GM12878 (cell line): Measurements from ENCODE around the gene RALBP1. TPM values are rescaled to one million over a fixed set of nuclear protein-coding genes. Genes with fewer than 3 reads are reported as not detected.
"Not testable (repeated sequence)": the region's sequence is repeated elsewhere in the genome, so short reads cannot be mapped to it uniquely, and the experiment has no call there.

Experiments
- ATAC-seq: fragments of 200-7000 bp; cut with Tn5 transposase; 3 replicates; pipeline ENCODE4 v1.9.1; 2020; ENCODE audit warnings: mild to moderate bottlenecking, moderate library complexity
- BruUV-seq: library from RNA; stranded (reverse); fragments of 400-500 nt; replicated peaks from 2 replicates; lab custom pipeline; 2021; lab: Mats Ljungman, UMichigan
- CTCF ChIA-PET: fragments of 300-600 bp; sonication (Branson Sonifier 250); formaldehyde crosslinking; extraction: SDS; loops from one replicate; lab custom pipeline; 2021; ENCODE audit warnings: inconsistent platforms; lab: Yijun Ruan, JAX
- POLR2A ChIA-PET: fragments of 350-600 bp; formaldehyde crosslinking; extraction: SDS; loops from one replicate; lab custom pipeline; 2021; ENCODE audit warnings: inconsistent platforms; lab: Charles Lee
- RAD21 ChIA-PET: fragments of 300-600 bp; sonication (Branson Sonifier 250); formaldehyde crosslinking; loops from one replicate; lab custom pipeline; 2023; ENCODE audit warnings: antibody characterized with exemption; ENCODE audit not compliant: unreplicated experiment; lab: Charles Lee
- SMC1A ChIA-PET: fragments of 300-600 bp; sonication (Branson Sonifier 250); formaldehyde crosslinking; loops from one replicate; lab custom pipeline; 2023; ENCODE audit not compliant: unreplicated experiment, uncharacterized antibody; lab: Charles Lee
- DNase-seq: peaks from one replicate; pipeline ENCODE4 v3.0.0-alpha.2; 2011; ENCODE audit warnings: low read depth, low spot score
- FAIRE-seq: peaks from 3 replicates; lab custom pipeline; 2011; peaks lifted over from hg19 to GRCh38; lab: Jason Lieb, UNC
- H2AFZ ChIP-seq: 2 replicates; pipeline ENCODE4 v1.6.0; 2011; ENCODE audit warnings: low read depth, low read length, control low read depth; ENCODE audit not compliant: control insufficient read depth
- H3K27ac ChIP-seq: 2 replicates; pipeline ENCODE4 v1.5.1; 2011; ENCODE audit warnings: control low read depth; ENCODE audit not compliant: control insufficient read depth, insufficient read depth
- H3K27me3 ChIP-seq, 2 experiments: replicated peaks in 1 of 2; 2 replicates each; pipeline versions ENCODE4 v1.6.0 to v1.6.1; 2011; ENCODE audit warnings: low read length in 1 of 2; ENCODE audit not compliant: control insufficient read depth in 2 of 2, insufficient read depth in 2 of 2
- H3K36me3 ChIP-seq, 2 experiments: 2 replicates each; pipeline ENCODE4 v1.5.1; 2011; ENCODE audit warnings: low read length in 1 of 2; ENCODE audit not compliant: control insufficient read depth in 2 of 2, insufficient read depth in 2 of 2
- H3K4me1 ChIP-seq: 2 replicates; pipeline ENCODE4 v1.6.1; 2011; ENCODE audit warnings: mild to moderate bottlenecking, low read length, moderate library complexity, mixed read lengths; ENCODE audit not compliant: control insufficient read depth, insufficient read depth
- H3K4me2 ChIP-seq: 2 replicates; pipeline ENCODE4 v1.6.0; 2011; ENCODE audit warnings: control low read depth; ENCODE audit not compliant: control insufficient read depth, insufficient read depth
- H3K4me3 ChIP-seq: fragments of 200-600 bp; sonication (generic); 2 replicates; pipeline ENCODE4 v1.5.1; 2016
- H3K79me2 ChIP-seq: 2 replicates; pipeline ENCODE4 v1.6.0; 2011; ENCODE audit warnings: low read length; ENCODE audit not compliant: control insufficient read depth, insufficient read depth
- H3K9ac ChIP-seq: 2 replicates; pipeline ENCODE4 v1.8.0; 2011; ENCODE audit warnings: low read length, control low read depth, mixed read lengths; ENCODE audit not compliant: control insufficient read depth, insufficient read depth
- H3K9me3 ChIP-seq: replicated peaks from 3 replicates; pipeline ENCODE4 v1.5.1; 2011; ENCODE audit warnings: mild to moderate bottlenecking, low read length; ENCODE audit not compliant: control insufficient read depth, insufficient read depth
- H4K20me1 ChIP-seq: 2 replicates; pipeline ENCODE4 v1.6.0; 2011; ENCODE audit not compliant: control insufficient read depth, insufficient read depth
- BHLHE40 ChIP-seq, 2 experiments: fragments of 450-650 bp in 1 of 2; IDR thresholded peaks; 2 replicates each; pipeline ENCODE4 v1.6.1; 2011 to 2017; ENCODE audit warnings: low read depth in 2 of 2, borderline replicate concordance in 1 of 2, improper control_type of control experiment in 1 of 2, low read length in 1 of 2, mild to moderate bottlenecking in 1 of 2
- BMI1 ChIP-seq: fragments of 450-650 bp; IDR thresholded peaks from 2 replicates; pipeline ENCODE4 v1.6.1; 2016; ENCODE audit warnings: mild to moderate bottlenecking, moderate library complexity, borderline replicate concordance
- EED ChIP-seq: sonication (generic); IDR thresholded peaks from 2 replicates; pipeline ENCODE4 v1.6.1; 2016; ENCODE audit warnings: antibody characterized with exemption, low read depth
- ESRRA ChIP-seq: IDR thresholded peaks from 2 replicates; pipeline ENCODE4 v1.6.1; 2012; ENCODE audit warnings: mild to moderate bottlenecking, low read length, improper control_type of control experiment
- SIN3A ChIP-seq: IDR thresholded peaks from 2 replicates; pipeline ENCODE4 v1.6.1; 2012; ENCODE audit warnings: low read depth, low read length, improper control_type of control experiment
- TAF1 ChIP-seq: IDR thresholded peaks from 2 replicates; pipeline ENCODE4 v1.6.1; 2011; ENCODE audit warnings: mild to moderate bottlenecking, low read depth, low read length, borderline replicate concordance
- TCF3 ChIP-seq: IDR thresholded peaks from 2 replicates; pipeline ENCODE4 v1.6.1; 2012; ENCODE audit warnings: low read depth, mild to moderate bottlenecking, low read length, borderline replicate concordance; ENCODE audit not compliant: insufficient read depth
- ZNF622 ChIP-seq: fragments of 450-650 bp; IDR thresholded peaks from 2 replicates; pipeline ENCODE4 v1.6.1; 2017; ENCODE audit warnings: mild to moderate bottlenecking, inconsistent platforms
- WGBS: methylation state at CpG from one replicate; pipeline ENCODE4 v1.1.6; 2016; ENCODE audit warnings: low lambda C conversion rate; ENCODE audit not compliant: insufficient replicate concordance, insufficient coverage; ENCODE audit errors: missing lambda C conversion rate; 5-methylcytosine and 5-hydroxymethylcytosine counted together
- in situ Hi-C: fragments of 300-500 bp; cut with MboI; formaldehyde crosslinking; loops from 9 replicates; pipeline ENCODE4 v1.14.3; 2018; ENCODE audit warnings: mixed read lengths
- intact Hi-C: fragments of 100-400 bp; cut with micrococcal nuclease; formaldehyde crosslinking; loops from one replicate; pipeline ENCODE4 v1.14.2; 2022; ENCODE audit not compliant: unreplicated experiment
- polyA plus RNA-seq, 11 experiments: library from polyadenylated mRNA; depleted of rRNA in 4 of 11; unstranded in 6 of 11; stranded (reverse) in 5 of 11; fragments of >200 nt; fragmentation: Nextera tagmentation in 4 of 11; fragmentation: Illumina TruSeq in 1 of 11; extraction: Ambion mirVana in 4 of 11; extraction: Trizol in 1 of 11; gene quantifications; 1 replicate in 1 of 11; 2 replicates in 10 of 11; pipeline versions ENCODE4 v1.2.1 to v1.2.3, GENCODE V29; 2011 to 2016; ENCODE audit warnings: inconsistent platforms in 2 of 11, missing spikeins in 2 of 11, low read depth in 1 of 11
- total RNA-seq, 4 experiments: library from RNA; depleted of rRNA in 3 of 4; stranded (reverse); fragments of >200 nt in 3 of 4; fragmentation: Illumina TruSeq in 1 of 4; extraction: Trizol in 1 of 4; gene quantifications; 2 replicates each; pipeline versions ENCODE4 v1.2.1 to v1.2.3, GENCODE V29; 2013 to 2021

RALBP1 gene
- total and polyA plus RNA-seq, 10 of the 15 experiments (the other 5 are each of a cell fraction or from before 2014, with no cell fraction given) = 11.2 to 46.9 (median 41.8) TPM

- TF ChIP-seq ZNF622 = no peak
- no peak for TF ChIP-seq BHLHE40 (IDR thresholded peaks at IDR 0.05; ENCODE audit: borderline replicate concordance in 1 of 2, low read depth in 2 of 2, low read length in 1 of 2)
- TF ChIP-seq SIN3A = no peak
- TF ChIP-seq BMI1 = no peak
- TF ChIP-seq EED = no peak
- TF ChIP-seq ESRRA = no peak
- no peak for TF ChIP-seq TCF3
- TF ChIP-seq TAF1 = no peak
These were observed 8.2 kb downstream of the RALBP1 start (continued) for GRCh38 chr18:9483526-9483925.

GRCh38 chr18:9484856-9485255 is 9.5 kb downstream of the RALBP1 start:
- intact Hi-C loops, H3K27ac ChIP-seq, in situ Hi-C loops, H3K9ac ChIP-seq, H3K4me1 ChIP-seq, RAD21 ChIA-PET, FAIRE-seq, H3K4me2 ChIP-seq, BruUV-seq, H3K27me3 ChIP-seq, ATAC-seq, DNase-seq, CTCF ChIA-PET, H3K9me3 ChIP-seq, H3K4me3 ChIP-seq, H2AFZ ChIP-seq, H4K20me1 ChIP-seq, H3K36me3 ChIP-seq: not testable (repeated sequence)
- POLR2A ChIA-PET = interaction anchor here (0.5 kb wide), 1 partner anchor 128 kb away, joined by 4 read pairs; no protein-coding TSS in a partner anchor
- H3K79me2 ChIP-seq = peaks cover 43% of the 10 kb centered on the region
- SMC1A ChIA-PET = interaction anchor here (0.6 kb wide), 1 partner anchor 471 kb away, joined by 3 read pairs; no protein-coding TSS in a partner anchor
- WGBS = 100% methylated on average over 1 of the region's 2 CpGs
